ENCODE results near the gene CIRBP. TPM values are rescaled to one million over a fixed set of nuclear protein-coding genes. Genes with fewer than 3 reads are reported as not detected.

Gene CIRBP
- polyA plus RNA-seq, 1 donor: 564 TPM

GRCh38 chr19:1261798-1262622, 7.1 kb upstream of the CIRBP start:
- peak; percentile 93 to 97 for DNase-seq
- H3K27ac ChIP-seq (ENCODE audit: low read length): peak overlapping the region; percentile 100
- WGBS (ENCODE audit: insufficient coverage, low lambda C conversion rate): no CpG with 5 or more reads among the region's 28 CpGs
- H3K9me3 ChIP-seq (ENCODE audit: control insufficient read depth, low read depth, low read length): peaks cover 6% of the 10 kb centered on the region
- H3K27me3 ChIP-seq (ENCODE audit: control insufficient read depth, insufficient read depth, low read length): no peaks in the 10 kb centered on the region
- peaks cover 84% of the 10 kb centered on the region for H3K4me1 ChIP-seq (ENCODE audit: control insufficient read depth, insufficient read depth, low read length)
- peaks cover 18% of the 10 kb centered on the region for H3K36me3 ChIP-seq (ENCODE audit: control insufficient read depth, insufficient read depth, low read length)
- peak overlapping the region; percentile 75 for H3K4me3 ChIP-seq (ENCODE audit: low read length)

- no peak for DNase-seq
- H3K4me3 ChIP-seq (ENCODE audit: low read length): peak overlapping the region; percentile 75
- peak overlapping the region; percentile 100 for H3K27ac ChIP-seq (ENCODE audit: low read length)
- no peaks in the 10 kb centered on the region for H3K27me3 ChIP-seq (ENCODE audit: control insufficient read depth, insufficient read depth, low read length)
- peaks cover 12% of the 10 kb centered on the region for H3K36me3 ChIP-seq (ENCODE audit: control insufficient read depth, insufficient read depth, low read length)
- peaks cover 84% of the 10 kb centered on the region for H3K4me1 ChIP-seq (ENCODE audit: control insufficient read depth, insufficient read depth, low read length)
- peaks cover 3% of the 10 kb centered on the region for H3K9me3 ChIP-seq (ENCODE audit: control insufficient read depth, low read depth, low read length)
- WGBS (ENCODE audit: insufficient coverage, low lambda C conversion rate): no CpG with 5 or more reads among the region's 21 CpGs
Measured at GRCh38 chr19:1262623-1263123, 6.5 kb upstream of the CIRBP start.

- Histone ChIP-seq H3K27ac (ENCODE audit: low read length) (peak overlapping the region; percentile 100), H3K36me3 (ENCODE audit: control insufficient read depth, insufficient read depth, low read length) (peaks cover 6% of the 10 kb centered on the region), H3K27me3 (ENCODE audit: control insufficient read depth, insufficient read depth, low read length) (no peaks in the 10 kb centered on the region), H3K4me3 (ENCODE audit: low read length) (peak overlapping the region; percentile 75), H3K4me1 (ENCODE audit: control insufficient read depth, insufficient read depth, low read length) (peaks cover 84% of the 10 kb centered on the region), H3K9me3 (ENCODE audit: control insufficient read depth, low read depth, low read length) (peaks cover 4% of the 10 kb centered on the region)
- DNase-seq: no peak
- no CpG with 5 or more reads among the region's 5 CpGs for WGBS (ENCODE audit: insufficient coverage, low lambda C conversion rate)
Measured at GRCh38 chr19:1263188-1263587, 5.9 kb upstream of the CIRBP start.

GRCh38 chr19:1264801-1265614, 4.1 kb upstream of the CIRBP start:
- Histone ChIP-seq H3K27ac (ENCODE audit: low read length) (peak overlapping the region; percentile 96), H3K4me3 (ENCODE audit: low read length) (no peak overlapping the region), H3K9me3 (ENCODE audit: control insufficient read depth, low read depth, low read length) (peaks cover 6% of the 10 kb centered on the region), H3K4me1 (ENCODE audit: control insufficient read depth, insufficient read depth, low read length) (peaks cover 72% of the 10 kb centered on the region), H3K27me3 (ENCODE audit: control insufficient read depth, insufficient read depth, low read length) (no peaks in the 10 kb centered on the region), H3K36me3 (ENCODE audit: control insufficient read depth, insufficient read depth, low read length) (no peaks in the 10 kb centered on the region)
- DNase-seq: peak; percentile 82 to 89
- WGBS (ENCODE audit: insufficient coverage, low lambda C conversion rate): no CpG with 5 or more reads among the region's 26 CpGs

- peaks cover 6% of the 10 kb centered on the region for H3K9me3 ChIP-seq (ENCODE audit: control insufficient read depth, low read depth, low read length)
- no CpG with 5 or more reads among the region's 28 CpGs for WGBS (ENCODE audit: insufficient coverage, low lambda C conversion rate)
- peaks cover 69% of the 10 kb centered on the region for H3K4me1 ChIP-seq (ENCODE audit: control insufficient read depth, insufficient read depth, low read length)
- no peaks in the 10 kb centered on the region for H3K27me3 ChIP-seq (ENCODE audit: control insufficient read depth, insufficient read depth, low read length)
- H3K4me3 ChIP-seq (ENCODE audit: low read length): peak overlapping the region; percentile 46
- peak overlapping the region; percentile 96 for H3K27ac ChIP-seq (ENCODE audit: low read length)
- peaks cover 3% of the 10 kb centered on the region for H3K36me3 ChIP-seq (ENCODE audit: control insufficient read depth, insufficient read depth, low read length)
- peak; percentile 69 to 79 for DNase-seq
Measured at GRCh38 chr19:1265615-1266128, 3.5 kb upstream of the CIRBP start.

- Histone ChIP-seq H3K4me1 (ENCODE audit: control insufficient read depth, insufficient read depth, low read length) (peaks cover 73% of the 10 kb centered on the region), H3K36me3 (ENCODE audit: control insufficient read depth, insufficient read depth, low read length) (peaks cover 9% of the 10 kb centered on the region), H3K27ac (ENCODE audit: low read length) (peak overlapping the region; percentile 96), H3K27me3 (ENCODE audit: control insufficient read depth, insufficient read depth, low read length) (no peaks in the 10 kb centered on the region), H3K4me3 (ENCODE audit: low read length) (peak overlapping the region; percentile 46), H3K9me3 (ENCODE audit: control insufficient read depth, low read depth, low read length) (peaks cover 6% of the 10 kb centered on the region)
- peak; percentile 92 to 97 for DNase-seq
- WGBS (ENCODE audit: insufficient coverage, low lambda C conversion rate): no CpG with 5 or more reads among the region's 84 CpGs
Measured at GRCh38 chr19:1266129-1266915, 2.8 kb upstream of the CIRBP start.

- Histone ChIP-seq H3K4me3 (ENCODE audit: low read length) (peak overlapping the region; percentile 46), H3K36me3 (ENCODE audit: control insufficient read depth, insufficient read depth, low read length) (peaks cover 16% of the 10 kb centered on the region), H3K27ac (ENCODE audit: low read length) (peak overlapping the region; percentile 96), H3K4me1 (ENCODE audit: control insufficient read depth, insufficient read depth, low read length) (peaks cover 72% of the 10 kb centered on the region), H3K9me3 (ENCODE audit: control insufficient read depth, low read depth, low read length) (peaks cover 7% of the 10 kb centered on the region), H3K27me3 (ENCODE audit: control insufficient read depth, insufficient read depth, low read length) (no peaks in the 10 kb centered on the region)
- DNase-seq: peak in 1 of 2 donors; percentile 53
- no CpG with 5 or more reads among the region's 59 CpGs for WGBS (ENCODE audit: insufficient coverage, low lambda C conversion rate)
Measured at GRCh38 chr19:1266916-1267476, 2.1 kb upstream of the CIRBP start.

- peaks cover 71% of the 10 kb centered on the region for H3K4me1 ChIP-seq (ENCODE audit: control insufficient read depth, insufficient read depth, low read length)
- DNase-seq: peak in 1 of 2 donors; percentile 51
- WGBS (ENCODE audit: insufficient coverage, low lambda C conversion rate): no CpG with 5 or more reads among the region's 35 CpGs
- H3K27ac ChIP-seq (ENCODE audit: low read length): no peak overlapping the region
- peaks cover 23% of the 10 kb centered on the region for H3K36me3 ChIP-seq (ENCODE audit: control insufficient read depth, insufficient read depth, low read length)
- peak overlapping the region; percentile 42 for H3K4me3 ChIP-seq (ENCODE audit: low read length)
- H3K9me3 ChIP-seq (ENCODE audit: control insufficient read depth, low read depth, low read length): peaks cover 7% of the 10 kb centered on the region
- no peaks in the 10 kb centered on the region for H3K27me3 ChIP-seq (ENCODE audit: control insufficient read depth, insufficient read depth, low read length)
Measured at GRCh38 chr19:1267477-1268225, 1.5 kb upstream of the CIRBP start.
